HG03060 (cell line): Measurements from ENCODE around the gene SLC45A3.

Experiments used
- ATAC-seq: cut with Tn5 transposase; IDR thresholded peaks from one replicate; pipeline ENCODE4 v1.9.1; 2021; ENCODE audit warnings: low read depth, moderate number of reproducible peaks; ENCODE audit not compliant: unreplicated experiment

The SLC45A3 gene

GRCh38 chr1:205613854-205614412, 66.4 kb downstream of the SLC45A3 start:
- no peak for ATAC-seq

GRCh38 chr1:205612556-205612955, 67.8 kb downstream of the SLC45A3 start:
- no peak for ATAC-seq

DNA sequence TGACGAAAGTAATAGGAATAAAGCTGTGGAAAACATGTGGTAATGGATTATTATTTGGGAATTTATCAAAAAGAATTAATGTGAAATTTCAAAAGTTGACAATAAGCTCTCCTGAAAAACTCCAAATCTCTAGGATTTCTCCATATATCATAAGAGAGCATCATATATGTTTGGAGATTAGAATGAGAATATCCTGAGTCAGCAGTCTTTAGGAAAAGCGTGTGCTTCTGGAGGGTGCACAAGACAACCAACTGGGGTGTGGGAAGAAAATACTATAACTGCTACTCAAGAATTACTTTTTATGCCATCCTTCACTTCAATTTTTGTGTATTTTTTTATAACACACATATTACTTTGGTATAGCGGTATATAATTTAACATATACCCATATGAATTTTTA, 68.2 kb downstream of the SLC45A3 start:
- no peak for ATAC-seq

DNA sequence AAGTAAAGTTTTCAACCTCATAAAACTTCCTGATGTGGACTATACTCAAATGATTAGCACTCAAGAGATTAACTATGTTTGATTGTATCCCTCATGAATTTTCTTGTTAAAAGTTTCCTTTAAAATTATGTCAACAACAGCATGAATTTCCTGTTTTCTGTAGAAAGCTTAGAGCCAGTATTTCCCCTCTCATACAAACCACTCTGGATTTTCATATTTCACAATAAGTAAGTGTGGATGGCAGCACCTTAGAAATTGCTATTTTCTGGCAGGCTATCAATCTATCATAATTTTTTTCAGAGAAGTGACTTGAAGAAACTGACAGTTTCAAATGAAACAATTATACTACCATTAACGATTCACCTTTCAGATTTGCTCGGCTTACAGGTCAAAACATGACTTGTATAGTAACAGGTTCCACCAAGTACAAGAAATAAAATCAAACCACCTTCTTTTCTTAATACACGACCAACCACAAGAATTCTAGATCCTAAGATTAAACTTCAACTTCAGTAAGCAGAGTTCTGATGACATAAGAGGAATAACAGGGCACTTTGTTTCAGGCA, 69.3 kb downstream of the SLC45A3 start:
- no peak for ATAC-seq

- no peak for ATAC-seq
Measured at GRCh38 chr1:205610036-205610435, 70.3 kb downstream of the SLC45A3 start.
